ENCODE measurements around the gene ULBP1.
"Not testable (repeated sequence)": the region's sequence is repeated elsewhere in the genome, so short reads cannot be mapped to it uniquely, and the experiment has no call there.

DNA sequence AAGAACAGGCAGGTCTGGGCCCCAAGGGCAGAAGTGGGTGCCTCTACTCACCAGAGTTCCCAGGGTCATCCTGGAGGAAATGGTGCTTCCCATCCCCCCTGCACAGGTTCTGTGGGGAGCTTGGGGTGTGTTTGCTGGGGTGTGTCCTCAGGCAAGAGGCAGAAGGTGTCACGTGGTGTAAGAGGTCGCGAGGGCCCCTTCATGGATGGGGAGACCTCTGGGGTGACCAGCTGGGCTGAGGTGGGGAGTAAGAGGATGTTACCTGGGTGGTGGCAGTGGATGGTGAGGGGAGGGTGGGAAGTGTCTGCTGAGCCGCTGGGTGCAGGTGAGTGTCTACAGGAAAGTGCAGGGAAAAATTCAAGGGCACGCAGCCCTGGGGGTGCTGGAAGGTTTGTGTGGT, 41.7 kb upstream of the ULBP1 start:
- TF ChIP-seq, protein P1, sequence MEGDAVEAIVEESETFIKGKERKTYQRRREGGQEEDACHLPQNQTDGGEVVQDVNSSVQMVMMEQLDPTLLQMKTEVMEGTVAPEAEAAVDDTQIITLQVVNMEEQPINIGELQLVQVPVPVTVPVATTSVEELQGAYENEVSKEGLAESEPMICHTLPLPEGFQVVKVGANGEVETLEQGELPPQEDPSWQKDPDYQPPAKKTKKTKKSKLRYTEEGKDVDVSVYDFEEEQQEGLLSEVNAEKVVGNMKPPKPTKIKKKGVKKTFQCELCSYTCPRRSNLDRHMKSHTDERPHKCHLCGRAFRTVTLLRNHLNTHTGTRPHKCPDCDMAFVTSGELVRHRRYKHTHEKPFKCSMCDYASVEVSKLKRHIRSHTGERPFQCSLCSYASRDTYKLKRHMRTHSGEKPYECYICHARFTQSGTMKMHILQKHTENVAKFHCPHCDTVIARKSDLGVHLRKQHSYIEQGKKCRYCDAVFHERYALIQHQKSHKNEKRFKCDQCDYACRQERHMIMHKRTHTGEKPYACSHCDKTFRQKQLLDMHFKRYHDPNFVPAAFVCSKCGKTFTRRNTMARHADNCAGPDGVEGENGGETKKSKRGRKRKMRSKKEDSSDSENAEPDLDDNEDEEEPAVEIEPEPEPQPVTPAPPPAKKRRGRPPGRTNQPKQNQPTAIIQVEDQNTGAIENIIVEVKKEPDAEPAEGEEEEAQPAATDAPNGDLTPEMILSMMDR (IDR thresholded peaks at IDR 0.05) = not testable (repeated sequence)
- TF ChIP-seq POLR2AphosphoS5 (IDR thresholded peaks at IDR 0.05) = not testable (repeated sequence)
